Coronary artery (tissue), 2 donors: Measurements from ENCODE around the gene LTA4H.

Experiments used
- DNase-seq: peaks from one replicate; pipeline ENCODE4 v3.0.0-alpha.2; 2017; ENCODE audit warnings: low spot score
- H3K27ac ChIP-seq, 2 donors: fragments of 200-600 bp; sonication (generic); one replicate each; pipeline ENCODE4 v1.5.1; 2016 to 2019
- H3K4me3 ChIP-seq: fragments of 200-600 bp; sonication (generic); 2 replicates; pipeline ENCODE4 v1.5.1; 2016; ENCODE audit warnings: mild to moderate bottlenecking, moderate library complexity
- TF ChIP-seq, protein P1 (sequence below): fragments of 200-600 bp; sonication (generic); IDR thresholded peaks from one replicate; pipeline ENCODE4 v1.5.1; 2019; ENCODE audit warnings: antibody characterized with exemption

The LTA4H gene

DNA sequence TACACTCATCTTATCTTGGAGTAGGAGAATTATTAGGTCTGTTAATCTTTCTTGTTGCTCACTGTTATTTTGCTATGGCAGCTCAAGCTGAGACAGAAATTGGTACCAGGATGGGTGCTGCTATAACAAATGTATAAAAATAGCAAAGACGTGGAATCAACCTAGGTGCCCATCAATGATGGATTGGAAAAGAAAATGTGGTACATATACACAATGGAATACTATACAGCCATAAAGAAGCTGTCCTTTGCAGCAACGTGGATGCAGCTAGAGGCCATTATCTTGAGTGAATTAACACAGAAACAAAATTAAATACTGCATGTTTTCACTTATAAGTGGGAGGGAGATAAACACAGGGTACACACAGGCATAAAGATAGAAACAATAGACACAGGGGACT, 14.8 kb upstream of the LTA4H start:
- H3K4me3 ChIP-seq = no peak overlapping the region
- H3K27ac ChIP-seq = no peak overlapping the region
- DNase-seq = no peak
- TF ChIP-seq, protein P1, sequence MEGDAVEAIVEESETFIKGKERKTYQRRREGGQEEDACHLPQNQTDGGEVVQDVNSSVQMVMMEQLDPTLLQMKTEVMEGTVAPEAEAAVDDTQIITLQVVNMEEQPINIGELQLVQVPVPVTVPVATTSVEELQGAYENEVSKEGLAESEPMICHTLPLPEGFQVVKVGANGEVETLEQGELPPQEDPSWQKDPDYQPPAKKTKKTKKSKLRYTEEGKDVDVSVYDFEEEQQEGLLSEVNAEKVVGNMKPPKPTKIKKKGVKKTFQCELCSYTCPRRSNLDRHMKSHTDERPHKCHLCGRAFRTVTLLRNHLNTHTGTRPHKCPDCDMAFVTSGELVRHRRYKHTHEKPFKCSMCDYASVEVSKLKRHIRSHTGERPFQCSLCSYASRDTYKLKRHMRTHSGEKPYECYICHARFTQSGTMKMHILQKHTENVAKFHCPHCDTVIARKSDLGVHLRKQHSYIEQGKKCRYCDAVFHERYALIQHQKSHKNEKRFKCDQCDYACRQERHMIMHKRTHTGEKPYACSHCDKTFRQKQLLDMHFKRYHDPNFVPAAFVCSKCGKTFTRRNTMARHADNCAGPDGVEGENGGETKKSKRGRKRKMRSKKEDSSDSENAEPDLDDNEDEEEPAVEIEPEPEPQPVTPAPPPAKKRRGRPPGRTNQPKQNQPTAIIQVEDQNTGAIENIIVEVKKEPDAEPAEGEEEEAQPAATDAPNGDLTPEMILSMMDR = no peak

DNA sequence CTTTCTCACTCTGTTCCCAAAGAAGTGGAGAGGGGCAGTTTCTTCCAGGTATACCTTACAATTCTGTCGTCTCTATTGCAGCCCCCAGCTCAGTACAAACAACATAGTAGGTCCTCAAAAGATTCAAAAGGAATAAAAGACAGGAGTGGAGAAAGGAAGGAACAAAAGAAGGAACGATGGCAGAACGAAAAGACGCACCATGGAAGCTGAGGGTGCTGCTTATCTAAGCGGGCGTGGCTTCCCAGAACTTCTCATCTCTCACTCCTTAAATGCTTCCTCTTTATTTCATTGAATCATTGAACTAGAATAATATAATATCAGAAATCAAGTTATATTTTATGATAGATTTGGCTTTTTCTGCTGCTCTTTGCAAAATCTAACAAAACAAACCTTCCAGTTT, 13.7 kb upstream of the LTA4H start:
- TF ChIP-seq, protein P1 = no peak
- H3K27ac ChIP-seq = no peak overlapping the region
- no peak overlapping the region for H3K4me3 ChIP-seq
- no peak for DNase-seq

DNA sequence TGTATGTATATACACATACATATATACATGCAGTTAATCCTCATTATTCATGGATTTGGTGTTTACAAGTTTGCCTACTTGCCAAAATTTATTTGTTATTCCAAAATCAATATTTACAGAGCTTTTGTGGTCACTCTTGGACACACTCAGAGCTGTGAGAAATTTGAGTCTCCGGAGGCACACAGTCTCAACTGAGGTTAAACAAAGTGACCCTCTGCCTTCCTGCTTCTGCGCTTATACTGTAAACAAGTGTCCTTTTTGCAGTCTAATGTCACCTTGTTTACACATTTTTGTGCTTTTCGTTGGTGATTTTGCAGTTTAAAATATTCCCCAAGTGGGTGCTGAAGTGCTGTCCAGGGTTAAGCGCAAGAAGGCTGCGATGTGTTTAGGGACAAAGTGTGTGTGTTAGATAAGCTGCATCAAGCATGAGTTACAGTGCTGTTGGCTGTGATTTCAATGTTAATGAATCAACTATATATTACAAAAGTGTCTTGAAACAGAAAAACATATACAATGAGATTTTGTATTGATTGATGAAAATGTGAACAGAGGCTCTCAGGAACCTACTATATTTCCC, 13.1 kb upstream of the LTA4H start:
- Histone ChIP-seq H3K4me3 (no peak overlapping the region), H3K27ac (no peak overlapping the region)
- no peak for DNase-seq
- TF ChIP-seq, protein P1 = no peak

DNA sequence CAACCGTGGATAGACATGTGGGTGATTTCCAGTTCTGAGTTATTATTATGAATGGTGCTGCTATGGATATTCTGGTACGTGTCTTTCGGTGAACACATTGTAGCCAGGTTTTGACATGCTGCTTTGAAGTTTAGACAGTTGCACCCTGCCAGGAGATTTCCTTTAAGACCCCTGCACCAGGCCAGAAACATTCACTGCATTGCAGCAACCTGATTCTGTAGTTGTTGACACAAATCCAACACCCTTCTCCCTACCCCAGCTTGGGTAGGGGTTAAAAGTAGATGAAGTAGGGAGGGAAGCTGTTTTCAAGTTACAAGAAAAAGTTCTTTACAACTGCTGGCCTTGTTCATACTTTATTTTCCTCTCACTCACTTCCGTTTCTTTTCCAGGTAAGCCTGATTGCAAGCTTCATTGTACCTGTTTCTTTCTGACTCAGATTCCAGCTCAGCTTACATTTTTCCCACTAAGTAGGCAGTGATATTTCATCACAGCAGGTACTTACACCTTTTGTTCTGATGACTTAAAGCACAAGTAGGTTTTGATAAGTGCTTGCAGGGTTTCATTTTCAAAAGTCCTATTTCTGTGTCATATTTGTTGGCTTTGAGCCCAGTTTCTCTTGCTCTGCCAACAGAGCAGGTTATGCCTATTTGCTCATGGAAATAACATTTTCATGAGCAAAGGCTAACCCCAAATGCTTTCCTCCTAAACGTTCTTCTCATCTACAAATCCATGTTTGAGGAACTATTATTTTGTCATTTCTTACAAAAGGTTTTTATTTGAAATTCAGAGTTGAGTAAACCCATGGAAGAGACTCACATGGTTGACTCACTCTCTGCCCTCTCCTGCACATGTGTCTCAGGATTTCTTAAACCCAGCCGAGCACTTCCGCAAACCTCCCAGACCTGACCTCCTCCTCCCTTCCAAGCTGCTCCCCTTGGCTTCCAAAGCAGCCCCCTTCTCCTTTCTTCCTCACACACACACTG, 12.1 kb upstream of the LTA4H start:
- DNase-seq = no peak
- H3K4me3 ChIP-seq = no peak overlapping the region
- no peak overlapping the region for H3K27ac ChIP-seq
- TF ChIP-seq, protein P1 = no peak

DNA sequence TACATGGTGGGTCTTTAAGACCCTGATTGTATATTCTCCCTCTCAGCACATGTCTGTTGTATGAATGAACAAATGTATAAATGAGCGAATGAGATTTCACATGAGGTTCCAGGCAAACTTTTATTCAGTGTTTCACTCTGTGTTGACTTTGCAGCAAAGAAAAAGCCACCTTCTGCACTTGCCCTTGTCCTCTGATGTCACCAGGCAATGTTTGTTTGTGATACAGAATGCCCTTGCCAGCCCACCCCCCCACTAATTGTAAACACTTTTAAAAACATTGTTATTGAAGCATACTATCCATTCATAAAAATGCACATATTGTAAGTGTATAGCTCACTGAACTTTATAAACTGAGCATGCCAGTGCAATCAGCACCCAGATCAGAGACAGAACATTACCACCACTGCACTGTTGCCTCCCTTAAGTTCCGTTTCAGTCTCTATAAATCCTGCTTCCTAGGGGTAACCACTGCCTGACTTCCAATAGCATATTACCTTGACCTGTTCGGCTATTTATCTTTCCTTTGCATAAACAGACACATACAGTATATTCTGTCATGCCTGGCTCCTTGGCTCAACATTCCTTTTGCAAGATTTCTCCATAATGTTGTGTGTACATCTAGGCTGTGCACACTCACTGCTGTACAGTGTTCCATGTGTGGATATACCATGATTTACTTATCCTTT, 11.3 kb upstream of the LTA4H start:
- Histone ChIP-seq H3K4me3 (no peak overlapping the region), H3K27ac (no peak overlapping the region)
- no peak for DNase-seq
- TF ChIP-seq, protein P1 = no peak

DNA sequence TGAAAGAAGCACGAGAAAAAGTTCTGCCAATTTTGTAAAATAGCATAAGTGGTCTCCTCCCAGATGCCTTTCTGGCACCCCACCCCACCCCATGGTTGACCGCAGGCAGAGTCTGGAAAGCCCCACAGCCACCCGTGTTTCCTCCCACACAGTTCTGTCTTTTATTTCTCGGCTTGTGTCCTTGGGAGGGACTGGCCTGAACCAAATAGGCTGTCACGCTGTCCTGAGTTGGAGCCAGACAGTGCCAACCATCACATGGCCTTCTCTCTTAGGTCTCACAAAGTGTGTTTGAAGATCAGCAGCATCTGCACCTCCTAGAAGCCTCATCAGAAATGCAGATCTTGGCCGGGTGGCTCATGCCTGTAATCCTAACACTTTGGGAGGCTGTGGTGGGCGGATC, 10.2 kb upstream of the LTA4H start:
- TF ChIP-seq, protein P1 = no peak
- Histone ChIP-seq H3K4me3 (no peak overlapping the region), H3K27ac (no peak overlapping the region)
- no peak for DNase-seq
